GM19099 (cell line): ENCODE results near the gene LRCH1.

ENCODE experiments used
- POLR2A ChIP-seq: IDR thresholded peaks from 3 replicates; pipeline ENCODE4 v1.6.1; 2011; ENCODE audit warnings: low read depth; ENCODE audit not compliant: insufficient read length; ENCODE audit errors: extremely low read depth

Gene LRCH1

GRCh38 chr13:46552889-46553520, at the start of gene LRCH1:
Gene LRCH1 (plus strand): TSS chr13:46553170. CDS start chr13:46553397, 227 bp downstream.
- TF ChIP-seq POLR2A = peak; percentile 58

- no peak for TF ChIP-seq POLR2A
Measured at GRCh38 chr13:46504036-46504435, 48.9 kb upstream of the LRCH1 start.

- no peak for TF ChIP-seq POLR2A
Measured at GRCh38 chr13:46507981-46508380, 45.0 kb upstream of the LRCH1 start.

- no peak for TF ChIP-seq POLR2A
Measured at GRCh38 chr13:46509981-46510380, 43.0 kb upstream of the LRCH1 start.

- TF ChIP-seq POLR2A = no peak
Measured at GRCh38 chr13:46515803-46516202, 37.2 kb upstream of the LRCH1 start.

GRCh38 chr13:46516599-46517338, 36.2 kb upstream of the LRCH1 start:
- TF ChIP-seq POLR2A = no peak

- no peak for TF ChIP-seq POLR2A
Measured at GRCh38 chr13:46519182-46519581, 33.8 kb upstream of the LRCH1 start.

GRCh38 chr13:46520166-46520565, 32.8 kb upstream of the LRCH1 start:
- TF ChIP-seq POLR2A = no peak

GRCh38 chr13:46521486-46521885, 31.5 kb upstream of the LRCH1 start:
- TF ChIP-seq POLR2A = no peak

GRCh38 chr13:46521921-46522747, 30.8 kb upstream of the LRCH1 start:
- TF ChIP-seq POLR2A = no peak

GRCh38 chr13:46522748-46523030, 30.3 kb upstream of the LRCH1 start:
- no peak for TF ChIP-seq POLR2A

GRCh38 chr13:46523972-46524752, 28.8 kb upstream of the LRCH1 start:
- TF ChIP-seq POLR2A = no peak

- TF ChIP-seq POLR2A = no peak
Measured at GRCh38 chr13:46526100-46526735, 26.8 kb upstream of the LRCH1 start.

- TF ChIP-seq POLR2A = no peak
Measured at GRCh38 chr13:46526740-46527139, 26.2 kb upstream of the LRCH1 start.

- no peak for TF ChIP-seq POLR2A
Measured at GRCh38 chr13:46527237-46527636, 25.7 kb upstream of the LRCH1 start.

- no peak for TF ChIP-seq POLR2A
Measured at GRCh38 chr13:46529216-46529919, 23.6 kb upstream of the LRCH1 start.
